Left lung (tissue), 10 donors: ENCODE data around the gene NEURL1. TPM values are rescaled to one million over a fixed set of nuclear protein-coding genes. Genes with fewer than 3 reads are reported as not detected.
A peak's percentile ranks its signal among the peaks of the same experiment; 100 is the strongest.

ENCODE experiments used
- ATAC-seq: fragments of 200-7000 bp; cut with Tn5 transposase; one replicate; pipeline ENCODE4 v1.9.1; 2020; ENCODE audit warnings: moderate library complexity
- DNase-seq, 4 donors: peaks; one replicate each; pipeline ENCODE4 v3.0.0-alpha.2; 2013 to 2020
- H3K27ac ChIP-seq, 2 donors: fragments of 200-600 bp; sonication (generic) in 1 of 2; one replicate each; pipeline versions ENCODE4 v1.5.0 to v1.8.0; 2020 to 2021
- H3K27me3 ChIP-seq, 2 donors: fragments of 200-600 bp; sonication (generic) in 1 of 2; one replicate each; pipeline versions ENCODE4 v1.5.0 to v1.8.0; 2020 to 2021
- H3K36me3 ChIP-seq, 2 donors: fragments of 200-600 bp; sonication (generic) in 1 of 2; one replicate each; pipeline versions ENCODE4 v1.5.0 to v1.8.0; 2020 to 2021
- H3K4me1 ChIP-seq, 2 donors: fragments of 200-600 bp; one replicate each; pipeline ENCODE4 v1.8.0; 2021
- H3K4me3 ChIP-seq, 2 donors: fragments of 200-600 bp; sonication (generic) in 1 of 2; one replicate each; pipeline versions ENCODE4 v1.5.0 to v1.8.0; 2020 to 2021; ENCODE audit warnings: mild to moderate bottlenecking in 1 of 2
- H3K9me3 ChIP-seq, 2 donors: fragments of 200-600 bp; sonication (generic) in 1 of 2; one replicate each; pipeline versions ENCODE4 v1.5.0 to v1.8.0; 2020 to 2021
- intact Hi-C, 2 donors: fragments of 100-400 bp; cut with DNase I; formaldehyde crosslinking; loops; one replicate each; pipeline versions ENCODE4 v1.11.2 to v1.14.2; 2022
- polyA plus RNA-seq, 6 donors: library from polyadenylated mRNA; unstranded; fragments of 120-200 nt; gene quantifications; one replicate each; pipeline ENCODE4 v1.2.1, GENCODE V29; 2013; ENCODE audit not compliant: insufficient read length in 6 of 6
- total RNA-seq, 2 donors: library from RNA; stranded (reverse); fragmentation: NEBNext Ultra II Directional; extraction: Animal tissue kit (Norgen Biotek cat#: 25700); gene quantifications; one replicate each; pipeline ENCODE4 v1.2.1, GENCODE V29; 2021
- TF ChIP-seq, protein P1 (sequence below), 2 donors: fragments of 200-600 bp; sonication (generic) in 1 of 2; IDR thresholded peaks; one replicate each; pipeline versions ENCODE4 v1.5.0 to v1.8.0; 2021; ENCODE audit warnings: antibody characterized with exemption in 2 of 2
- donor health status: DM: no; HTN: yes; CAD: no.
- donor health status: DM: no; HTN: no; CAD: no.

NEURL1 gene
- total and polyA plus RNA-seq, 8 donors = 0.76 to 2.1 (median 1.4) TPM

DNA sequence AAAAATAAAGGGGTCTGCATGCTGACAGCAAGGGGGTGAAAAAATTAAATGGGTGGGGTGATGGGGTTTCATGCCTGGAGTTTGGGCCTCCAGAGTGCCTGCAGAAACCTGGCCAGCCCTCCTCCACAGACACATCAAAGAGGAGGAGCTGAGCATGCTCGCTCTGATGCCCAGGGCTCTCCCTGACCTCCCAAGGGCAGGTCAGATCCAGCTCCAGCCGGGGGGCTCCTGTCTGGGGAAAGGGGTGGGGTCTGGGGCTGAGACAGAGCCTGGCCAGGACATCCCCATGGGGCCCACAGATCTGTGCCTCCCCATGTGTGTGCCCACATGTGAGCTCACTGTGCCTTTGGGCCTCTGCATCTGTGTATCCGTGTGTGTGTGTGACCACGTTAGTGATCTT is 33.9 kb upstream of the NEURL1 start:
- ATAC-seq = no peak
- intact Hi-C loops = no loop called here

DNA sequence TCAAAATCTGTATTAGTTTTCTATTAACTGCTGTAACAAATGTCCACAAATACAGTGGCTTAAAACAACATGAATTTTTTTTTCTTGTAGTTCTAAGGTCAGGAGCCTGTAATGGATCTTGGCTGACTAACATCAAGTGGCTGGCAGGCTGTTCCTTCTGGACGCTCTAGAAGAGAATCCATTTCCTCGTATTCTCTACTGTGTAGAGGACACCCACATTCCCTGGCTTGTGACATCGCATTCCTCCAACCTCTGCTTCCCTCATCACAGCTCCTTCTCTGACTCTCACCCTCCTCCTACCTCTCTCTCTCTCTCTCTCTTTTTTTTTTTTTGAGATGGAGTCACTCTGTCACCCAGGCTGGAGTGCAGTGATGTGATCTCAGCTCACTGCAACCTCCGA is 30.0 kb upstream of the NEURL1 start:
- intact Hi-C loops = no loop called here
- Histone ChIP-seq H3K9me3 (no peaks in the 10 kb centered on the region), H3K4me3 (no peak overlapping the region), H3K36me3 (no peaks in the 10 kb centered on the region), H3K27me3 (no peaks in the 10 kb centered on the region), H3K4me1 (no peaks in the 10 kb centered on the region), H3K27ac (no peak overlapping the region)
- DNase-seq = no peak
- no peak for ATAC-seq
- TF ChIP-seq, protein P1, sequence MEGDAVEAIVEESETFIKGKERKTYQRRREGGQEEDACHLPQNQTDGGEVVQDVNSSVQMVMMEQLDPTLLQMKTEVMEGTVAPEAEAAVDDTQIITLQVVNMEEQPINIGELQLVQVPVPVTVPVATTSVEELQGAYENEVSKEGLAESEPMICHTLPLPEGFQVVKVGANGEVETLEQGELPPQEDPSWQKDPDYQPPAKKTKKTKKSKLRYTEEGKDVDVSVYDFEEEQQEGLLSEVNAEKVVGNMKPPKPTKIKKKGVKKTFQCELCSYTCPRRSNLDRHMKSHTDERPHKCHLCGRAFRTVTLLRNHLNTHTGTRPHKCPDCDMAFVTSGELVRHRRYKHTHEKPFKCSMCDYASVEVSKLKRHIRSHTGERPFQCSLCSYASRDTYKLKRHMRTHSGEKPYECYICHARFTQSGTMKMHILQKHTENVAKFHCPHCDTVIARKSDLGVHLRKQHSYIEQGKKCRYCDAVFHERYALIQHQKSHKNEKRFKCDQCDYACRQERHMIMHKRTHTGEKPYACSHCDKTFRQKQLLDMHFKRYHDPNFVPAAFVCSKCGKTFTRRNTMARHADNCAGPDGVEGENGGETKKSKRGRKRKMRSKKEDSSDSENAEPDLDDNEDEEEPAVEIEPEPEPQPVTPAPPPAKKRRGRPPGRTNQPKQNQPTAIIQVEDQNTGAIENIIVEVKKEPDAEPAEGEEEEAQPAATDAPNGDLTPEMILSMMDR (IDR thresholded peaks at IDR 0.05) = no peak

More for the DNA sequence above, 33.9 kb upstream of the NEURL1 start:
- no peaks in the 10 kb centered on the region for H3K9me3 ChIP-seq
- no peaks in the 10 kb centered on the region for H3K36me3 ChIP-seq
- no peaks in the 10 kb centered on the region for H3K4me1 ChIP-seq
- TF ChIP-seq, protein P1 (IDR thresholded peaks at IDR 0.05) = no peak
- no peak overlapping the region for H3K27ac ChIP-seq
- no peaks in the 10 kb centered on the region for H3K27me3 ChIP-seq
- DNase-seq = peak in 1 of 4 donors; percentile 49
- no peak overlapping the region for H3K4me3 ChIP-seq

DNA sequence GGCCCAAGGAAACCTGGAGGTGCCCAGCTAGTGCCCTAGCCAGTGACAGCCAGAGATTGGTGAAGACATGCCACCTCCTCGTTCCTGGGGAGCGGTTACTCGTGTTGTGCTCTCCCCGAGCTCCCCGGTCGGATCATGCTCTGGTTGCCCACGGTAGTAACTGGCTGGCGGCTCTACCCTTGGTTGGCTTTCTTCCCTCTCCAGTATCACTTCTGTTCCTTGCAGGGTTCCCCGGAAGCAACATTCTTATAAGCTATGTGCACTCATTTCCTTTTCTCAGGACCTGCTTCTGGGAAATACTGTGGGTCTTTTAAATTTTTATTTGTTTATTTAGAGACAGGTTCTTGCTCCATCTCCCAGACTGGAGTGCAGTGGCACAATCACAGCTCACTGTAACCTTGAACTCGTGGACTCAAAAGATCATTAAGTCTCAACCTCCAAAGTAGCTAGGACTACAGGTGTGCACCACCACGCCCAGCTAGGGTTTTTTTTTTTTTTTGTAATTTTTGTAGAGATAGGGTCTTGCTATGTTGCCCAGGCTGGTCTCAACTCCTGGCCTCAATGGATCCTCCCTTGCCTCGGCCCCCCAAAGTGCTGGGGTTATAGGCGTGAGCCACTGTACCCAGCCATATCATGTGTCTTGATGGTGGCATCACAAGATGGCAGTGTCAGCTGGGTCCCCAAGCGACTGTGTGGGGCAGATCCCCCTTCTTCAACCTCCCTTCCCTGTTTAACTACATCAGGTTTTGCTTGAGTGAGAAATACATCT is 27.9 kb upstream of the NEURL1 start:
- ATAC-seq = no peak
- no peaks in the 10 kb centered on the region for H3K4me1 ChIP-seq
- no peak overlapping the region for H3K4me3 ChIP-seq
- H3K27me3 ChIP-seq = peaks cover 0 to 4% of the 10 kb centered on the region in 2 donors
- no peaks in the 10 kb centered on the region for H3K36me3 ChIP-seq
- intact Hi-C loops = no loop called here
- peak in 1 of 4 donors; percentile 52 for DNase-seq
- TF ChIP-seq, protein P1 (IDR thresholded peaks at IDR 0.05) = no peak
- H3K27ac ChIP-seq = peak overlapping the region in 1 of 2 donors; percentile 13
- no peaks in the 10 kb centered on the region for H3K9me3 ChIP-seq

DNA sequence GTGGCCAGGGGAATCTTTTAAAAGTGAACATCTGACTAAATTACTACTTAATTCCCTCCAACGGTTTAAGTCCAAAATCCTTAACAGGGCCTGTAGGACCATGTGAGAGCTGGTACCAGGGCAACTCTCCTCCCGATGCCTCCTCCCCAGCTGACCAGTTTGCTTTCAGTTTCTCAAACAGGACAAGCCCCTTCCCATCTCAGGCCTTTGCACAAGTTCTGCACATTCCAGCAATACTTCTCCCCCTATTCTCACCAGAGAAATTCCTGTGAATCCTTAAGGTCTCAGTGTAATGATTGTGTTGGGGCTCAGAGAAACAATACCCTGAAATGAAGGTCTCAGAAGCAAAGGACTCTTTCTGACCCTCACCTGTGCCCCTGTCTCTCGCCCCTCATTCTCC is 26.8 kb upstream of the NEURL1 start:
- H3K4me1 ChIP-seq = peaks cover under 1 to 5% of the 10 kb centered on the region in 2 donors
- DNase-seq (no peak), ATAC-seq (no peak)
- H3K9me3 ChIP-seq = no peaks in the 10 kb centered on the region
- peaks cover 0 to 16% of the 10 kb centered on the region in 2 donors for H3K27me3 ChIP-seq
- intact Hi-C loops = no loop called here
- H3K4me3 ChIP-seq = no peak overlapping the region
- no peaks in the 10 kb centered on the region for H3K36me3 ChIP-seq
- TF ChIP-seq, protein P1 (IDR thresholded peaks at IDR 0.05) = no peak
- H3K27ac ChIP-seq = no peak overlapping the region

DNA sequence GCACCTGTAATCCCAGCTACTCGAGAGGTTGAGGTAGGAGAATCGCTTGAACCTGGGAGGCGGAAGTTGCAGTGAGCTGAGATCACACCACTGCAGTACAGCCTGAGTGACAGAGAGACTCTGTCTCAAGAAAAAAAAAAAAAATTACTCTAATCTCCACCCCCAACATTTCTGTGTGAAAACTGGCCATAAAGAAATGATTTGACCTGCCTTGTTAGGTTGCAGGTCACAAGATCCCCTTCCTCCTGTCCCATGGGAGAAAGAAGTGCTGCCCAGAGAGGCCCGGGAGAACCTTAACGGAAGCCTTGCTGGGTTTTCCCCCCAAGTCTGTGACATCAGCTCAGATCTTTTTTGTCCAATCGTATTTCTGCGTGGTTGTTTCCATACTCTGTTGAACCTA is 26.1 kb upstream of the NEURL1 start:
- H3K36me3 ChIP-seq = no peaks in the 10 kb centered on the region
- H3K4me1 ChIP-seq = peaks cover 5 to 7% of the 10 kb centered on the region in 2 donors
- H3K4me3 ChIP-seq = no peak overlapping the region
- H3K27ac ChIP-seq = no peak overlapping the region
- no peak for ATAC-seq
- TF ChIP-seq, protein P1 (IDR thresholded peaks at IDR 0.05) = no peak
- no peaks in the 10 kb centered on the region for H3K9me3 ChIP-seq
- H3K27me3 ChIP-seq = peaks cover 0 to 19% of the 10 kb centered on the region in 2 donors
- no peak for DNase-seq
- intact Hi-C loops = no loop called here
